Left cardiac atrium (tissue), 4 donors: ENCODE results near the gene RASGEF1C. TPM values are rescaled to one million over a fixed set of nuclear protein-coding genes. Genes with fewer than 3 reads are reported as not detected.
"Not testable (repeated sequence)": the region's sequence is repeated elsewhere in the genome, so short reads cannot be mapped to it uniquely, and the experiment has no call there.

ENCODE experiments used
- ATAC-seq, 2 donors: fragments of 200-7000 bp; cut with Tn5 transposase; one replicate each; pipeline ENCODE4 v1.9.1; 2020; ENCODE audit warnings: mild to moderate bottlenecking in 2 of 2, moderate library complexity in 2 of 2
- DNase-seq: peaks from one replicate; pipeline ENCODE4 v3.0.0-alpha.2; 2020
- intact Hi-C, 2 donors: fragments of 100-400 bp; cut with DNase I; formaldehyde crosslinking; loops; one replicate each; pipeline versions ENCODE4 v1.14.1 to v1.15.1; 2022 to 2023
- total RNA-seq, 2 donors: library from RNA; stranded (reverse); fragmentation: NEBNext Ultra II Directional; extraction: Animal tissue kit (Norgen Biotek cat#: 25700); gene quantifications; one replicate each; pipeline ENCODE4 v1.2.1, GENCODE V29; 2021
- donor health status: DM: no; HTN: yes; CAD: no.
- donor health status: DM: no; HTN: yes; CAD: no; lungs with severe emphysema.
- donor health status: DM: yes; HTN: yes; CAD: no.
- donor health status: Dilated cardiomyopathy.

The RASGEF1C gene
- total RNA-seq, 2 donors from 2014 or later, result 0.65 TPM

DNA sequence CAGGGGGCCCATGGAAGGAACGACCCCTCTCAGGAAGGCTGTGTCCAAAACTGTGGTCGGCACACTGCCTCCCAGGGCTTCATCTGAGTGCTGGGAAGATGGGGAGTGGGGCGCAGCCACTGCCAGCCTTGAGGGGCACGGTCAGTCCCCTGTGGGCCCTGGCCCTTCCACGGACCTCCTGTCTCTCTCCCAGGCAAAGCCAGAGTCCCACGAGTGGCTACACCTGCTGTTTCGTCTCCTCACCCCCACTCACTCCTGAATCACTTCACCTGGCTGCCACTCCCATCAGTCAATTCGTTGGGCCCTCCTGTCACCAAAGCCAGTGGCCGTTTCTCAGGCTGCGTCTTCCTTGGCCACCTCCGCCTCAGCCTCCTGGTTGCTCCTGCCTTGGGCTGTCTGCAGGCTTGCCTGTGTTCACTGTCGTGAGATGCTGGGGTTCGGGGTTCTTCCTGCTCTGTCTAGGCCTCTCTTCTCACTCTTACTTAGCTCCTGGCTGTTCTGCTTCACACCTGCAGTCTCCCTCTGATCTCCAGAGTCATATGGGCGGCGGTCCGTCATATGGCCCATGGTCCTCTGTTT is 78.6 kb downstream of the RASGEF1C start:
- DNase-seq (no peak), ATAC-seq (no peak)
- intact Hi-C loops, result loop anchor here (5.0 to 10.0 kb wide), 2 partner anchors 77 to 334 kb away; partner anchors contain the start of gene RASGEF1C (in 1 of the 2)

DNA sequence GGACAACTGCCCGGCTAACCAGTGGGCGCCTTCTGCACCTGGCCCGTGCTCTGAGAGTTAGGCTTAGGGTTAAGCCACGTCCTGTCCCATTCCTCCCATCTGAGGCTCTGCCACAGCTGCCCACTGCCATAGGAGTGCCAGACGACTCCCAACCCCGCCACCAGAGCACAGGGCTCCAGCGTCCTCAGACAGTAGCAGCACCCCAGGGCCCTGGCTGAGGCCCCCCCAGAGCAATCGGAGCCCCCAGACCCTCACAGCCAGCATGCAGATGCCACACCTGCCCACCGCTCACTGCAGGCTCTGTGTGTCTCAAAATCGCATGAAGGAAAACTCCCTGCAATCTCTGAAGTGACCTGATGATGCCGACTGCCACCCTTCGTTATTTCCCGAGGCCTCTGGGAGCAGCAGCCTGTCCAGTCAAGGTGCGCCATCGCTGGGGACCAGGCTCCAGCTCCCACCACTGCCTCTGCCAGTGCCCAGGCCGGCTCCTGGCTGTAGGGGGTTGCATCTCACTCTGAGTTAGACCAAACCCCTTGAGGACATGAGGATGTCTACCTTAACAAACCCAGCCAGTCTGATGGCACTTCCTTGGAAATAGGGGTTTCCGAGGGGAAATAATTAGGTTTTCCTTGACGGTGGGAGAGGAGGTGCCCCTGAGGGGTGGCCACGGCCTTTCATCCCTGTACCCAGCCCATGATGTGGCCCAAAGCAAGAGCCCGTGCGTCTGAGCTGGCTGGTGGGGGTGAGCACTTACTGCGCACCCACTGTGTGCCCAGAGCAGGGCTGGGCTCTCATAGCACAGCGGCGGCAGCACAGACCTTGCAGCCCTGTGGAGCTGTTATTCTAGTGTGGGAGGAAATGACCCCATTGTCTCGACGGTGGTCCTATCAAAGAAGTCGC is 79.5 kb downstream of the RASGEF1C start:
- intact Hi-C loops, result loop anchor here (5.0 to 10.0 kb wide), 2 partner anchors 78 to 335 kb away; partner anchors contain the start of gene RASGEF1C (in 1 of the 2)
- DNase-seq, result no peak
- ATAC-seq, result no peak

DNA sequence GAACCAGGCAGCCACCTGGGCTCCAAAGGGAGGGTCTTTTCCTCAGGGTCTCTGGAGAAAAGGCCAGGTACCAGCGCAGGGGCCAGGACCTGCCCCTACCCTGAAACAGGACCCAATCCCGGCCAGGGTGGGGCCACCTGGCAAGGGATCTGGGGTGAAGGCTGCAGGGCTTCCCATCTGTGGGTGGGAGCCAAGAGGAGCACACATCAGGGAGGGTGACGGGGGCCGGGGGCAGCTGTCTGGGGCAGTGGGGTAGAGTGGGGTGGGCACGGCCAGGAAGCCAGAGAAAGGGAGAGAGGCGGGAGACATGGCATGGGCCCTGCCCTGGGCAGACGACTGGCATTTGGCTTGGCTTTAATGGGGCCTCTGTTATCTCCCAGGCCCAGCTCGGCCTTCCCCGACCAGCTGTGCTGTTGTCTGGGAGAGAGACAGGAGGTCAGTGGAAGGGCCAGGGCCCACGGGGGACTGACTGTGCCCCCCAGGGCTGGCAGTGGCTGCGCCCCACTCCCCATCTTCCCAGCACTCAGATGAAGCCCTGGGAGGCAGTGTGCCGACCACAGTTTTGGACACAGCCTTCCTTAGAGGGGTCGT is 80.2 kb downstream of the RASGEF1C start:
- ATAC-seq (no peak), DNase-seq (no peak)
- intact Hi-C loops, result no loop called here

DNA sequence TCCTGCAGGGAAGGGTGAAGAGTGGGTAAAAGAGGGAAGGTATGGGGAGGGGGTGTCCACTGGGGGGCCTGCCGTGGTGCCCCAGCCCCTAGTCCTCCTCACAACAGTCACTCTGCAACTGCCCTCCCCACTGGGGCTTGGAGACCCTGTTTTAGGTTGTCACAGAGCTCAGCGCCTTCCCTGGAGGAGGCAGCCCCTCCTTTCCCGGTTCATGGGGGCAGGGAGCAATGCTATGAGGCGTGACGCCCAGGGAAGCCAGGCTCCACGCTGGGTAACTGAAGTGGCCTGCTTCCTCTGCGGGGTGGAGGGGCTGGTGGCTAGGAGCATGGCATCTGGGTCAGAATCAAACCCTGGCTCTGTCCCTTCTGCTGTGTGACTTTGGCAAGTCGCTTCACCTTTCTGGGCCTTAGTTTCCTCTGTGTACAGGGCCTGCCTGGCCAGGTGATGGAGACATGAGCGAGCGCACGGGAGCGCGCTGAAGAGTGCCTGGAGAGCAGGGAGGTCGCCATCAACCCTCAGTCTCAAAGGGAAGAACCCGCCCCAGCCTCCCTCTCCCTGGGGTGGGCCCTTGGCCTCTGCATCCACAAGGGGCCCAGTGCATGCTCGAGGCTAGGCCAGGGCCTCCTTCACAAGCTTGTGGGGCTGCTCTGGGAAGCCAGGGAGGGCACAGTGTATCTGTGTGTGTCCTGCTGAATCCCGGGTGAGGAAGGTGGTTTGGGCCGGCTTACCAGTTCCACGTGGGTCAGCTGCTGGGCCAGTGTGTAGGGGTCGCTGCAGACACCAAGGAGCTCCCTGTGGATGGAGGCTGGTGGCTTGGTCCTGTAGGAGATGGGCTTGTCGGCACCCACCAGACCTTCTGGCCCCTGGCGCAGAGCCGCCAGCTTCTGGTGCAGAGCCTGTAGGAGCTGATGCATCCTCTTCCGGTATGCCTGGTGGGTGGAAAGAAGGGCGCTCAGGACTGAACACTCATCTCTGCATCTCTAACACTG is 81.0 kb downstream of the RASGEF1C start:
- intact Hi-C loops, result loop anchor here in 1 of 2 donors (2.0 kb wide), 1 partner anchor 343 kb away; no protein-coding TSS in a partner anchor
- DNase-seq (no peak), ATAC-seq (no peak)

DNA sequence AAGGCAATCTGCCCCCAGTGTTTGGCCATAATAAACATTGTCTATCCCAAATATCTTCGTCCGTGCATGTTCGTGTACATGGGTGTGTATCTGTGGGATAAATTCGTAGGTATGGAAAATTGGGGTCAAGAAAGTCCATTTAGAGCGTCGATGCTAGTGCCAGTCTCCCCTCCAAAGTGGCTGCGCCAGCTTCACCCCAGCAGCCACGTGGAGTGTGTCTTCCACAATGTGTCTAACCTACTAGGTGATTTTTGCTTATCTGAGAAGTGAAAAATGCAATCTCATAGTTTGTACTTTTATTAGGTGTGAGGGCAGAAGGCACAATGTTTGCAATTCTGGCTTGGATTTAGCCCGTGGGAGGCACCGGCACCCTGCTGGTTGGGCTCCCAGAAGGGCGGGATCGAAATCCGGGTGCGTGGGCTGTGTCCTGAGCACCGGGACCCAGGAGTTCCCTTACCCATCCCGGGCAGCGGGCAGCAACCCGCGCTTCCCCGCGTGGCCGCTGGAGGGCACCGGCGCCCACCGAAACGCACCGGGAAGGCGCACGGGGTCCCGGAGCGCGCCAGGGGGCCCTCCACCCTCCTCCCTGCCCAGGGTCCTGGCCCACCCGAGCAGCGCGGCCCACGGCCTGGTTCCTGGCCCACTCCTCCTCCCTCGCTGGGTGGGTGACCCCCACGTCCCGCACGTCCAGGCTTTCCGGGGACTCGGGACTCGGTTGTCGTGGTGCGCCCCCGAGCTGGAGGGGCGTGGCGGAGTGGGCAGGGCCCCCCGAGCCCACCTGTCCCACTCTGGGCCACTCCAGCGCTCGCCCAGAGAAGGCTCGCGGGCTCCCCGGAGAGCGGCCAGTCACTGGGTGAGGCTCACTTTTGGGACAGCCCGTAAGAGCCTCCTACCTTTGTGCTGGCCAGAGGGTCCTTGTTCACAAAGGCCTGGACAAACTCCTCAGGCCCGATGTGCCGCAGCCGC is 82.0 kb downstream of the RASGEF1C start:
- ATAC-seq (peak; percentile 65 to 71), DNase-seq (no peak)
- intact Hi-C loops, result loop anchor here in 1 of 2 donors (2.0 kb wide), 1 partner anchor 344 kb away; no protein-coding TSS in a partner anchor

DNA sequence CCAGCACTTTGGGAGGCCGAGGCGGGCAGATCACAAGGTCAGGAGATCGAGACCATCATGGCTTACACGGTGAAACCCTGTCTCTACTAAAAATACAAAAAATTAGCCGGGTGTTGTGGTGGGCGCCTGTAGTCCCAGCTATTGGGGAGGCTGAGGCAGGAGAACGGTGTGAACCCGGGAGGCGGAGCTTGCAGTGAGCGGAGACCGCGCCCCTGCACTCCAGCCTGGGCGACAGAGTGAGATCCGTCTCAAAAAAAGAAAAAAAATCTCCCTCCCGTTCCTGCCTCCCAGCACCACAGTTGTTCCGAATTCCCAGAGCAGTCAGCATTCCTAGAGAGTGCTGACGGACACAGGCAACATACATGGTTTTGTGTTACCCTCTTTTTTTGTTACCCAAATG is 82.9 kb downstream of the RASGEF1C start:
- DNase-seq, ATAC-seq: not testable (repeated sequence)
- intact Hi-C loops, result loop anchor here in 1 of 2 donors (2.0 kb wide), 1 partner anchor 345 kb away; no protein-coding TSS in a partner anchor

DNA sequence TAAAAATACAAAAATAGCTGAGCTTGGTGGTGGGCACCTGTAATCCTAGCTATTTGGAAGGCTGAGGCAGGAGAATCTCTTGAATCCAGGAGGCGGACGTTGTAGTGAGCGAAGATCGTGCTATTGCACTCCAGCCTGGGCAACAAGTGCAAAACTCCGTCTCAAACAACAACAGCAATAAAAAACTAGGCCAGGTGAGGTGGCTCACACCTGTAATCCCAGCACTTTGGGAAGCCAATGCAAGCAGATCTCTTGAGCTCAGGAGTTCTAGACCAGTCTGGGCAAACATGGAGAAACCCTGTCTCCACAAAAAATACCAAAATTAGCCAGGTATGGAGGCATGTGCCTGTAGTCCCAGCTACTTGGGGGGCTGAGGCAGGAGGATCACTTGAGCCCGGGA is 84.3 kb downstream of the RASGEF1C start:
- ATAC-seq, DNase-seq, intact Hi-C loops: not testable (repeated sequence)

DNA sequence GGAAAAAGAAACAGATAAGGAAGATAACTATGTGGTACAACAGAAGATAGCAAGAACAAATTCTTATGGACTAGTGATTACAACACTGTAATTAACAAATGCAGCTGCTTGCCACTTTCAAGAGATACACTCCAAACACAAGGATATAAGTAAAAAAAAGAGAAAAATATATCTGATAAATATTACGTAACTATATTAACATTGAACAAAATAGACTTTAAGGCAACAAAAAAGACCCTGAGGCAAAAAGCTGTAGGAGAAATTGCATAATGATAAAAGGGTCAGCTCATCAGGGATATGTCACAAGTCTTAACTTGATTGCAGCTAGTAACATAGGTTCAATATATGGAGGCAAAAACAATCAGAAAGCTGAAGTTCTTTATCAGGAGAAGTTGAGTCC is 86.1 kb downstream of the RASGEF1C start:
- ATAC-seq (no peak), DNase-seq (no peak)
- intact Hi-C loops, result no loop called here

DNA sequence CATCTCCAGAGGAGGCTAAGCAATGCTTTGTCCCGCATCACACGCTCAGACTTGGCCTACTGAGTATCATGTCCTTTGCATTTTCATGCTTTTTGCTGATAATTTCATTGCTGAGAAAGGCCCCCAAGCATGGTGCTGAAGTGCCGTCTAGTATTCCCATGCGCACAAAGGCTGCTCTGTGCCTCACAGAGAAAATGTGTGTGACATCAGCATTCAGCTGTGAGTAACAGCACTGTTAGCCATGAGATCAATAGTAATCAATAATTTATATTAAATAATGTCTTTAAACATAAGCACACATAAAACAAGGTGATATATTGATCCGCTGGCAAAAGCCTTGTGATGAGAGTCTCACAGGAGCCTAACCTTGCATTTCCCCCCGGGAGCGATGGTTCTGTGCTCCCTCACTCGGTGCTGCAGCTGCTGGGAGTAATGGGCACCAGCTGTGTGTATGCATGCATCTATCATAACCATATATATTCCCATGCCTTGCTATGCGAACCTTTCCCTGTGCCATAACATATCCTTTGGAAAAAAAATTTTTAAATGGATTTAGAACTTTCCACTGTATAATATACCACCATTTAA is 87.1 kb downstream of the RASGEF1C start:
- no peak for DNase-seq
- ATAC-seq, result no peak
- intact Hi-C loops, result no loop called here

DNA sequence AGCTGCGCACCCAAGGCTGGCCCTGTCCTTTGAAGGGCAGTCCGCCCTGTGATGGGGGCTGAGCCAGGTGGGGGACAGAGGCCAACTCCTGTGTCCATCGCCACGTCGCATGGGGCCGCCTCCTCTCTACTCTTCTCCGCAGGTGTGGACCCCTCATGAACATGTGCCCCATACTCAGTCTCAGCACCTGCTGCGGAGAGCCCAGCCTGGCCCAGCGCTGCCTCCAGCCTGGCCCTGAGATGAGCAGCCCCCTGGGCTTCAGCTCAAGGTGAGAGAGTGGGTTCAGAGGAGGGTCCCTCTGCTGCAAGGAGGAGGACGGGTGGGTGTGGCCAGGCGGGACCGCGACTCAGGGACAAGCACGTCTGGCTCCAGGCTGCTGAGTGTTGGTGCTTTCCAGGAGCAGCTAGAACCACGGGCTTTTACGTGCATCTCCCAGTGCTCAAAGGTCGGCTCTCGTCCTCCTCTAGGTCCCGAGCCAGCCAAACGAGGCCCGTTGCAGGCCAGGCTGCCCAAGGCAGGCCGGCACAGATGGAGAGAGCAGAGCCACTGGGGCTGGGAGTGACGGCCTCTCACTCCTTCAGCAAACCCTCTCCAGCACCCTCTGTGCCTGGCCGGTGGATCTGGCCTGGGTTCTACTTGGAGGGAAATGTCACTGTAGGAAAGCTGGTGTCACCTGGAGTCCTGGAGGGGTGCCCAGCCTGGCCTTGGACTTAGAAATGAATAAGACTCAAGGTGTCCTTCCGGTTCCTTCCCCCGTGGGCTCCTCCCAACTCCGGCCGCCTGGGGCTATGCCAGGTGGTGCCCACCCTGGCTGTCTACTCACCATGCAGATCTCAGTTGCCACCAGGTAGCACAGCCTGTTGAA is 88.5 kb downstream of the RASGEF1C start:
- intact Hi-C loops, result no loop called here
- ATAC-seq, result no peak

DNA sequence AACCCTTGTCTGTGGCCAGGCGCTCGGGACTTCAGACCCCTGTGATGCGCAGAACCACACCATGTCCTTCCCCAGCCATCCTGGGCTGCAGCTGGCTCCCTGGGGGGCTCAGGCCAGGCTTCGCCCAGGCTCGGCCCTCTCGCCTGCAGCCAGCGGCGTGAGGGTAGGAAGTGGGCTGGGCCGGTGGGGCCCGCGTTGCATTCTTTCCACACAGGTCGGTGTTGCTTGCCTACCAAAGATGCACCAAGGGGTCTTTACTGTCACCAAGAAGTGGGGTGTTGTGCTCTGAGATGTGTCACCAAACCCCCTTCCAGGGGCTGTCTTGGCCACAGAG is 89.1 kb downstream of the RASGEF1C start:
- ATAC-seq (no peak), DNase-seq (no peak)
- intact Hi-C loops, result no loop called here

More for the DNA sequence above, 88.5 kb downstream of the RASGEF1C start:
- peak; percentile 19 for DNase-seq

DNA sequence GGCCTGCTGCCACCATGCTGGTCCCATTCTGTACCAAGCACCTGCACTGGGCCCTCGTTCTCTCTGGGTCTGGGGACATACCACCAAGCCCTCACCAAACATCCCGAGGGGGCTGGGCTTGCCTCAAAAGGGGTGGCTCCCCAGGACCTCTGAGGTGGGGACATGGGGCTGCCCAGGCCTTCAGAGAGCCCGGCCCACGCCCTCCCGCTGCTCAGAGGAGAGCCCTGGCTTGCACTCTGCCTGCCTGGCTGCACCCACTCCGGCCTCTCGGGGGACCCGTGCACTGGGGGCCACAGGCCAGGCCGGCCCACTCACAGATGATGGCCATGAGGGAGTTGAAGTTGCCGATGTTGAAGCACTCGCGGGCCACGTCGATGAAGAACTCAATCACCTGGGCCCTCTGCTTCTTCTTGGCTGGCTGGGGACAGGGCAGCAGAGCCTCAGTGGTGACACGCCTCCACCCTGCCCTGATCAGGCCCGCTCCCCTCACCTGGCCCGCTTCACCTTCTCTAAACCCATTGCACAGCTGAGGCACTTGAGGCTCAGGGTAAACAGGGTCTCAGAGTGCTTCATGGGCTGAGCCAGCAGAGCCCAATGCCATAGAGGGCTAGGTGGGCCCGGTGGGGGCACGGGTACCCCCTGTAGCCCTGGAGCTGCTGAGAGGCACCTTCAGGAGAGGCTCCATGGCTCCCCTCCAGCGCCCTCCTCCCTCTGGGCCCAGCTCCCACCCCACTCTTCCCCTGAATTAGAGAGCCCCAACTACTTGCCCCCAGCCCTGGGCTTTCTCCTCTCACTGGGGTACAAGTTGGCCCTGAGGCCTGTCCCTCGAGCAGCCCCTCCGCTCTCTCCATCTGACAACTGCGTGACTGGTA is 89.7 kb downstream of the RASGEF1C start:
- intact Hi-C loops, result no loop called here
- ATAC-seq, result no peak
- DNase-seq, result peak; percentile 16

DNA sequence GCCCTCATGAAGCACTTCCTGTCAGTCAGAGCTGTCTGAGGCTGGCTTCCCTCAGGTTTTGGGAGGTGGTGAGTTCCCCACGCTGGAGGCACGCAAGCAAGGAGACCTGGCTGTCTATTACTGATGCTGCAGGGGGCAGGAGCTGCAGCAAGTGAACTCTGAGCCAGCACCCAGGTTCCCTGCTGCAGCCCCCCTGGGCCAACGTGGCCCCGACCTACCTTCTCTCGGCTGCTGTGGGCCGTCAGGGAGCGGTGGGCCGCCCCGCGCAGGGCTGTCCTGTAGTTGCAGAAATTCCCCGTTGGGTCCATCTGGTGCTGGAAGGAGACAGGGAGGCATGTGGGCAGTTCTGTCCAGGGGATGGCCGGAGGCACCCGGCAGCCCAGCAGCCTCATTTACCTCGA is 90.6 kb downstream of the RASGEF1C start:
- peak; percentile 7 for DNase-seq
- intact Hi-C loops, result no loop called here
- no peak for ATAC-seq

DNA sequence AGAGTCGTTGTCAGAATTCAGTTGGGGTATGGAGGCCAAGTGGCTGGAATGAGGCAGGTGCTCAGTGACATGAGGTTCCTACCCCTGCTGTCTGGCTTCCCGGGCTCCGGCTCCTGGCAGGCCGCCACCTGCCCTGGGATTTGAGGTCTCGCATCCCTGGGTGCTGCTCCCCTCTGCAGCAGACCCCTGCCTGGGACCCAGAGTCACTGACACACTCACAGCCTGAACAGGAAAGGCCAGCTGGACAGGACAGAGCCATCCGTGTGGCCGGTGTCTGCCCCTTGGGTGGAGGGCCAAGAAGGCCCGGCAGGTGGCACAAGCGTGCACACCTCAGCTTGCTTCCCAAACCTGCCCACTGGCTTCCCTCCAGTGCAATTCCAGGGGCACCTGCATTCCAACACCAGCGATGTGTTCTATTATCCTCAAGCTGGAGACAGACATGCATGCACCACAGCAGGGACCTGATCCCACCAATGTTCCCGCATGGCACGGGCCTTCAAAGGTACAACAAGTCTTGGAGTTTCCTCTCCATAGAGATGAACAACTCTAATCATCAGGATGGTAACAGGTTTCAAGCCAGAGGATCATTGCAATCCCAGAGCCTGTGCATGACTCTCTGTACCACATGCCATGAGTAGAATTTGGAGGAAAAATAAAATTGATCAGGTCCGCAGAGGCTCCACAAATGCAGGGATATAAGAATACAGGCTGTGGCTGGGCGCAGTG is 91.8 kb downstream of the RASGEF1C start:
- DNase-seq (peak; percentile 14), ATAC-seq (no peak)
- intact Hi-C loops, result no loop called here
